Osteocyte (in vitro differentiated cells): ENCODE measurements around the gene CCL1. TPM values are rescaled to one million over a fixed set of nuclear protein-coding genes. Genes with fewer than 3 reads are reported as not detected.

Experiments used
- DNase-seq: peaks from one replicate; pipeline ENCODE4 v3.0.0; 2021; ENCODE audit warnings: mixed read lengths; ENCODE audit not compliant: unreplicated experiment; ENCODE audit errors: extremely low spot score
- H3K27ac Mint-ChIP-seq: one replicate; pipeline ENCODE4 v1.8.0; 2021; ENCODE audit warnings: mild to moderate bottlenecking, mixed read lengths; ENCODE audit not compliant: unreplicated experiment
- H3K27me3 Mint-ChIP-seq: one replicate; pipeline ENCODE4 v1.8.0; 2021; ENCODE audit warnings: mixed read lengths; ENCODE audit not compliant: unreplicated experiment
- H3K36me3 Mint-ChIP-seq: one replicate; pipeline ENCODE4 v1.8.0; 2021; ENCODE audit warnings: mixed read lengths; ENCODE audit not compliant: unreplicated experiment
- H3K4me1 Mint-ChIP-seq: one replicate; pipeline ENCODE4 v1.8.0; 2021; ENCODE audit warnings: mixed read lengths; ENCODE audit not compliant: unreplicated experiment
- H3K4me3 Mint-ChIP-seq: one replicate; pipeline ENCODE4 v1.8.0; 2021; ENCODE audit warnings: mild to moderate bottlenecking, moderate library complexity, mixed read lengths; ENCODE audit not compliant: unreplicated experiment
- H3K9me3 Mint-ChIP-seq: one replicate; pipeline ENCODE4 v1.8.0; 2021; ENCODE audit warnings: mixed read lengths; ENCODE audit not compliant: unreplicated experiment
- total RNA-seq: library from RNA; stranded (reverse); gene quantifications from 2 replicates; pipeline ENCODE4 v1.2.1, GENCODE V29; 2021
- TF ChIP-seq, protein P1 (sequence below): fragments of 200-600 bp; sonication (generic); IDR thresholded peaks from 2 replicates; pipeline ENCODE4 v1.5.0; 2021; ENCODE audit warnings: antibody characterized with exemption, mild to moderate bottlenecking, moderate library complexity

CCL1 gene
- total RNA-seq, 1 donor from 2014 or later = not detected

DNA sequence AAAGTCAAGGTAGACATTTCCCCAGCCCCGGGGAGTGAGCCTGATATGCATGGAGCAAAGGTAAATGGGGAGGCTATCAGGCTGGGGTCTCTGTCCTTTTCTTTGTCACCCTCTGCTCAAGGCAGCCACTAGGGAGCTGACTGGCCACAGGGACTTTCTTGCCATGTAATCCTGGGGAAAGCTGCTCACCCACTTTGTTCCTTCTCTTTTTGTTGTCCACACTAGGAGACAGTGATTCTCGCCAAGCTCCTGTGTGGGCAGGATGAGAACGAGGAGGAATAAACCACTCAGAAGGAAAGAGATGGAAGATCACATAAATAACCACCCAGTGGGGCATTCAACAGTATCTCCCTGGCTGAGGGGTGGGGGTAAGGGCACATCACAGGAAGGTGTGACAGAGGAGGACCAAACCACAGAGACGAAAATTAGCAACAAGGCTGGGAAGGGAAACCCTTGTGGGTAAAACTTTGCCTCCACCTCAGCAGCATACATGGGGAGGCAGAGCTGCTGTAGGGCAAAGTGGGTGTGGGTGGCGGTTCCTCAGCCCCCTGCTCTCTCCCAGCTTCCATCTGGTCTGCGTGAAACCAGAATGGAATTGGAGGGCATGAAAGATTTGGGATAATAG lies 26.2 kb upstream of the CCL1 start:
- no peaks in the 10 kb centered on the region for H3K36me3 Mint-ChIP-seq
- peak; percentile 34 for DNase-seq
- no peak overlapping the region for H3K27ac Mint-ChIP-seq
- peaks cover 2% of the 10 kb centered on the region for H3K27me3 Mint-ChIP-seq
- no peaks in the 10 kb centered on the region for H3K4me1 Mint-ChIP-seq
- H3K9me3 Mint-ChIP-seq = no peaks in the 10 kb centered on the region
- H3K4me3 Mint-ChIP-seq = no peak overlapping the region
- TF ChIP-seq, protein P1, sequence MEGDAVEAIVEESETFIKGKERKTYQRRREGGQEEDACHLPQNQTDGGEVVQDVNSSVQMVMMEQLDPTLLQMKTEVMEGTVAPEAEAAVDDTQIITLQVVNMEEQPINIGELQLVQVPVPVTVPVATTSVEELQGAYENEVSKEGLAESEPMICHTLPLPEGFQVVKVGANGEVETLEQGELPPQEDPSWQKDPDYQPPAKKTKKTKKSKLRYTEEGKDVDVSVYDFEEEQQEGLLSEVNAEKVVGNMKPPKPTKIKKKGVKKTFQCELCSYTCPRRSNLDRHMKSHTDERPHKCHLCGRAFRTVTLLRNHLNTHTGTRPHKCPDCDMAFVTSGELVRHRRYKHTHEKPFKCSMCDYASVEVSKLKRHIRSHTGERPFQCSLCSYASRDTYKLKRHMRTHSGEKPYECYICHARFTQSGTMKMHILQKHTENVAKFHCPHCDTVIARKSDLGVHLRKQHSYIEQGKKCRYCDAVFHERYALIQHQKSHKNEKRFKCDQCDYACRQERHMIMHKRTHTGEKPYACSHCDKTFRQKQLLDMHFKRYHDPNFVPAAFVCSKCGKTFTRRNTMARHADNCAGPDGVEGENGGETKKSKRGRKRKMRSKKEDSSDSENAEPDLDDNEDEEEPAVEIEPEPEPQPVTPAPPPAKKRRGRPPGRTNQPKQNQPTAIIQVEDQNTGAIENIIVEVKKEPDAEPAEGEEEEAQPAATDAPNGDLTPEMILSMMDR = no peak

GRCh38 chr17:34387566-34387965 lies 24.5 kb upstream of the CCL1 start:
- peaks cover 2% of the 10 kb centered on the region for H3K27me3 Mint-ChIP-seq
- no peaks in the 10 kb centered on the region for H3K36me3 Mint-ChIP-seq
- H3K4me1 Mint-ChIP-seq = no peaks in the 10 kb centered on the region
- no peak overlapping the region for H3K4me3 Mint-ChIP-seq
- H3K9me3 Mint-ChIP-seq = no peaks in the 10 kb centered on the region
- TF ChIP-seq, protein P1 = no peak
- no peak overlapping the region for H3K27ac Mint-ChIP-seq
- DNase-seq = no peak

GRCh38 chr17:34386697-34387550 lies 23.9 kb upstream of the CCL1 start:
- Mint-ChIP-seq H3K36me3 (no peaks in the 10 kb centered on the region), H3K4me1 (no peaks in the 10 kb centered on the region), H3K4me3 (no peak overlapping the region), H3K27ac (no peak overlapping the region), H3K27me3 (peaks cover 2% of the 10 kb centered on the region), H3K9me3 (no peaks in the 10 kb centered on the region)
- DNase-seq = peak; percentile 54
- TF ChIP-seq, protein P1 = no peak

GRCh38 chr17:34386343-34386696 lies 23.3 kb upstream of the CCL1 start:
- H3K9me3 Mint-ChIP-seq = no peaks in the 10 kb centered on the region
- H3K4me1 Mint-ChIP-seq = no peaks in the 10 kb centered on the region
- peak; percentile 66 for DNase-seq
- TF ChIP-seq, protein P1 = no peak
- peaks cover 2% of the 10 kb centered on the region for H3K27me3 Mint-ChIP-seq
- no peaks in the 10 kb centered on the region for H3K36me3 Mint-ChIP-seq
- no peak overlapping the region for H3K4me3 Mint-ChIP-seq
- no peak overlapping the region for H3K27ac Mint-ChIP-seq
